Measurements from ENCODE around the gene C11orf68. TPM values are rescaled to one million over a fixed set of nuclear protein-coding genes. Genes with fewer than 3 reads are reported as not detected.

C11orf68 gene
- total and polyA plus RNA-seq, 2 of the 8 experiments (the other 6 are each of a cell fraction or from before 2014, with no cell fraction given): 24.0 to 51.2 TPM

GRCh38 chr11:65895482-65895981 lies 23.3 kb downstream of the C11orf68 start (continued):
- TF ChIP-seq SIRT6 (IDR thresholded peaks at IDR 0.05; ENCODE audit: low read length) (no peak), ASH2L (IDR thresholded peaks at IDR 0.05; ENCODE audit: low read length) (no peak), SUZ12 (IDR thresholded peaks at IDR 0.05; ENCODE audit: low read length) (no peak)
